GM19397 (cell line): ENCODE data around the gene CARD16.

ENCODE experiments used
- ATAC-seq: cut with Tn5 transposase; IDR thresholded peaks from one replicate; pipeline ENCODE4 v1.9.1; 2021; ENCODE audit warnings: mild to moderate bottlenecking, moderate library complexity; ENCODE audit not compliant: unreplicated experiment

Gene CARD16

GRCh38 chr11:104997288-104997687, 47.8 kb downstream of the CARD16 start:
- no peak for ATAC-seq

DNA sequence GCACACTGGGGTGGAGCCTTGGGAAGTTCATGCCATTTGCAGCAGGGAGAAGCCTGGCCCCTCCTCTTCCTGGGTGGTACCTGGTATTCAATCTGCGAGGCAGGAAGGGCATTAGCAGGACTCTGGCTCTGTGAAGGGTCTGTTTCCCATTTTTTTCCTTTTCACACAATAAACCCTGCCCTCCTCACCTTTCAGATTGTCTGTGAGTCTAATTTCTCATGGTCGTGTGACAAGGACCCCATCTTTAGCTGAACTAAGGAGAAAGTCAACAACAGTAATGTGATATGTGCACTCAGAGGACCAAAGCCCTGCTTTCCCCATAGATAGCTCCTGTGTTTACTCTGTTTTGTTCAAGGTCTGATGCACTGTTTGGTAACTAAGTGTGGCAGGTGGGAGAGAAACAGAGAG, 50.1 kb downstream of the CARD16 start:
- no peak for ATAC-seq

- no peak for ATAC-seq
Measured at GRCh38 chr11:104992781-104993180, 52.4 kb downstream of the CARD16 start.

DNA sequence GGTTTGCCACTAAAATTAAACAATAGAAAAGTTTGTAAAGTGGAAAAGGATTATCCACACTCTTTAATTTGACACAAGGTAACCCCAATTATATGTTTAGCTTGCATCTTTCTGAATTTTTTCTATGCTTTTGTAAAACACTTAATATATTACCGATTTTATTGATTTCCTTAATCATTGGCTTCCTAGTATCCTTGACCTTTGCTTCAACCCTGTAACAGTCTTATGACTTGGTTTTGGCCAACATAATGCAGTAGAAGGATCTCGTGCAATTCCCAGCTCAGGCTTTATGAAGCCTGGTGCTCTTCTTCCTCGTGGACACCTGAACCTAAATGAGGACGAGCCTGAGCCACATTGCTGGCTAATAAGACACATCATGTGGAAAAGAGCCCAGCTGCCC, 53.1 kb downstream of the CARD16 start:
- no peak for ATAC-seq
